Measurements from ENCODE around the gene PIEZO2.
A peak's percentile ranks its signal among the peaks of the same experiment; 100 is the strongest.

Gene PIEZO2

GRCh38 chr18:11035814-11036495, 113.4 kb downstream of the PIEZO2 start:
- FAIRE-seq (no peak), DNase-seq (ENCODE audit: extremely low spot score, insufficient read length, low read depth) (no peak)

GRCh38 chr18:11035376-11035775, 114.0 kb downstream of the PIEZO2 start:
- FAIRE-seq (no peak), DNase-seq (ENCODE audit: extremely low spot score, insufficient read length, low read depth) (no peak)

GRCh38 chr18:11034884-11035283, 114.5 kb downstream of the PIEZO2 start:
- FAIRE-seq (no peak), DNase-seq (ENCODE audit: extremely low spot score, insufficient read length, low read depth) (no peak)

GRCh38 chr18:11033503-11033902, 115.9 kb downstream of the PIEZO2 start:
- FAIRE-seq (no peak), DNase-seq (ENCODE audit: extremely low spot score, insufficient read length, low read depth) (no peak)

DNA sequence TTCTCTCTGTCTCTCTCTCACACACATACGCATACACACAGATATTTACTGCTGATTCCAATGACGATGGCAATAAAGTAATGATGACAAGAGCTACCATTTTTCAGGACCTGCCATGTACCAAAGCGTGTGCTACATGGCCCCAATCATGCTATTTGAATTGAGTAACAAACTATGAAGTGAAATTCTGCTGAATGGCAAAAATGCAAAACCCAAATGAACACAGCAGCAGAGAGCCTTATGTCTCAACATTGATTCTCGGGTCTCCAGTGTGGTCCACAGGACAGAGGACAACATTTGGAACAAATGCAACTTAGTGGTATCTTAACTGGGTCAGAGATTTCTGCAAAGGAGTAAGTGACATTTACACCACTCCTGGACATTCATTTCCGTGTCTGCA, 117.4 kb downstream of the PIEZO2 start:
- no peak for DNase-seq (ENCODE audit: extremely low spot score, insufficient read length, low read depth)
- FAIRE-seq, result no peak

- no peak for FAIRE-seq
Observed at GRCh38 chr18:11029021-11029420, 120.3 kb downstream of the PIEZO2 start.

GRCh38 chr18:11027862-11028261, 121.5 kb downstream of the PIEZO2 start:
- peak; percentile 18 for FAIRE-seq
- DNase-seq (ENCODE audit: extremely low spot score, insufficient read length, low read depth), result no peak

More at GRCh38 chr18:11029021-11029420, 120.3 kb downstream of the PIEZO2 start:
- no peak for DNase-seq (ENCODE audit: extremely low spot score, insufficient read length, low read depth)

DNA sequence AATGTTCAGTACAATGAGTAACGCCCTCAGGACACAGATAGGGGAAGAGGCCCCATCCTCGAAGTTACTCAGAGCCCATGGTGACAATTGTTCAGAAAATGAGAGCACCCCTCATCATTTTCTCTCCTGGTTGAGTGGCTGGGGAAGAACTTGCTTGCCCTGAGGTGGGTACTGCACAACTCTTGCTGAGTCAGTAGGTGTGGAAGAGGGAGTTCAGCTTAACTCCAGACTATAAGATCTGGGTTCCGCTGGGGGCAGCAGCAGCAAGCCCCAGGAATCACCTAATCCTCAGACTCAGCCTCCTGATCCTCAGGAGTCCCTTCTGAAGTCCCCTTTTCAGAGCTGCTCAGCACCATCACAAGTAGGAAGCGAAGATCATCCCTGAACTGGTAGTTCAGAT, 123.7 kb downstream of the PIEZO2 start:
- FAIRE-seq (no peak), DNase-seq (ENCODE audit: extremely low spot score, insufficient read length, low read depth) (no peak)

GRCh38 chr18:11024928-11025669, 124.3 kb downstream of the PIEZO2 start:
- DNase-seq (ENCODE audit: extremely low spot score, insufficient read length, low read depth) (no peak), FAIRE-seq (no peak)

- FAIRE-seq (no peak), DNase-seq (ENCODE audit: extremely low spot score, insufficient read length, low read depth) (no peak)
Observed at GRCh38 chr18:11021477-11021876, 127.9 kb downstream of the PIEZO2 start.

DNA sequence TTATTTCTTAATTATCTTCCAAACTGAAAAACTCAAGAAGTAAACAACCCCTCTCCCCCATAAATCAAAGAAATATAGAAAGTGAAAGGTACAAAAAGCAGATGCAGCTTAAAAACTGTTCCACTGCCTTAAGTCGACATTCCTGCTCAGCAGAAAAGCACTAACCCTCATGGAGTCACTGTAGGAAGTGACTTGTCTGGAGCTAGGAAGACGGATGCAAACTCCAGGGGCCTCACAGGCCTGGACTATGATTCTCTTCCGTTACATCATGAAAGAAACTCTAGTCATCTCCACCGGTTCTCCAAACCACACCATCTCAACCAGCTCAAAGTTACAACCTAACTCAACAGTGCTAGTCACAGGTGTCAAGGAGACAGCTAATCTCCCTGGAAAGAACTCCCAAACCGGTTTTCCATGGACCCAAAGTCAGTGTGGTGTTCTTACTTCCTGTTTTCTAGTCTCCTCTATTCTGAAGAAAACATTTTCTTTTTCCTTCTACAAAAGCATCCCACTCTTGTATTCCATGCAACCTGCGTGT, 128.4 kb downstream of the PIEZO2 start:
- DNase-seq (ENCODE audit: extremely low spot score, insufficient read length, low read depth), result no peak
- no peak for FAIRE-seq

GRCh38 chr18:11020161-11020853, 129.1 kb downstream of the PIEZO2 start:
- no peak for DNase-seq (ENCODE audit: extremely low spot score, insufficient read length, low read depth)
- no peak for FAIRE-seq

DNA sequence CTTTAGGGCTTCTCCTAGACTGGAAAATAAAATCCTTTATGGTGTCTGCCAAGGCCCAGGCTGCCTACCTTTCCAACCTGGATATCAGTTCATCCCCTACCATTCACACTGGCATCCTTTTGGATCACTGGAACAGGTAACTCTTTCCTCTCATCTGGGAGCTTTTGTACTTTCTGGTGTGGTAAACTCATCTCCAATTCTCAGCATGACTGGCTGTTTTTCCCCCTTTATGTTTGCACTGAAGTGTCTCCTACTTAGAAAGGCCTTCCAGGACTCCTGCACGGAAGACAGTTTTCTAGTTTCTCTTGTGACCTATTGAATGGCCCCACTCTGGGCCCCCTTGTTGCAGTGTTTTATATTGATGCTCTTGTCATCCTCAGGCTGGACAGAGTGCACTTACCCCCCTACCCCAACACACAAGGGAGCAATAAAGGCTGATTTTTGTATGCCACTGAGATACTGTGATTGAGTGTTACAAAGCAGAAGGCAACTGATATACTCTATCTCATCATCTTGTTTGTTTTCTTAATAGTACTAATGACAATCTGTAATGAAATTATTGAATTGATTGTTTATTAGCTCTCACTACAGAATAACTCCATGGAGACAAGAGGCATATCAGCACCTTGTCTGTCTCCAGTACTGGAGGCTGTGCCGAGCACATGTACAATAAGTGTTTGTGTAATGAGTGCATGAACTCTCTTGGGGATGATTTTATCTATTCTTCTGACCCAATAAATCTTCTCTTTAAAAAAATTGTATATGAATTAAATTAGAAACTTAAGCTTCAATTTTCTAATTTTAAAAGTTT, 129.9 kb downstream of the PIEZO2 start:
- no peak for DNase-seq (ENCODE audit: extremely low spot score, insufficient read length, low read depth)
- FAIRE-seq, result no peak

GRCh38 chr18:11009869-11010268, 139.5 kb downstream of the PIEZO2 start:
- DNase-seq (ENCODE audit: extremely low spot score, insufficient read length, low read depth) (no peak), FAIRE-seq (no peak)

DNA sequence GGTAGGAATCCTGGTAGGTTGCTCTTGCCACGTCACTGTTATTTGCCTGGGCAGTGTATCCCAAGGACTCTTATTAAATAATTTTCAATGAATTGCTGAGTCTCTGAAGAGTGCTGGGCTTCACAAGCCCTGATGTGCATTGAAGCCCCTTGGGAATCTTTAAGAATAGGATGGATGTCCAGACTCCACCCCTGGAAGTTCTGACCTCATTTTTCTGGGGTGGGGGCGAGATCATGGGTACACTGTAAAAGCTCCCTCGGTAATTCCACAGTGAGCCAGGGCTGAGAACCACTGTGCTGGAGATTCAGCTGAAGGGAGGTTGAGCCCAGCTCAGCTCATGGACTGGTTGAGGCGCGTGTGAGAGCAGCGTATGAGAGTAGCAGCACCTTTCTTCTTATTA, 140.2 kb downstream of the PIEZO2 start:
- no peak for FAIRE-seq
- no peak for DNase-seq (ENCODE audit: extremely low spot score, insufficient read length, low read depth)

GRCh38 chr18:11008505-11008904, 140.9 kb downstream of the PIEZO2 start:
- no peak for FAIRE-seq
- DNase-seq (ENCODE audit: extremely low spot score, insufficient read length, low read depth), result no peak

GRCh38 chr18:11005528-11005927, 143.8 kb downstream of the PIEZO2 start:
- FAIRE-seq (no peak), DNase-seq (ENCODE audit: extremely low spot score, insufficient read length, low read depth) (no peak)

- FAIRE-seq (no peak), DNase-seq (ENCODE audit: extremely low spot score, insufficient read length, low read depth) (no peak)
Observed at GRCh38 chr18:11004951-11005350, 144.4 kb downstream of the PIEZO2 start.

DNA sequence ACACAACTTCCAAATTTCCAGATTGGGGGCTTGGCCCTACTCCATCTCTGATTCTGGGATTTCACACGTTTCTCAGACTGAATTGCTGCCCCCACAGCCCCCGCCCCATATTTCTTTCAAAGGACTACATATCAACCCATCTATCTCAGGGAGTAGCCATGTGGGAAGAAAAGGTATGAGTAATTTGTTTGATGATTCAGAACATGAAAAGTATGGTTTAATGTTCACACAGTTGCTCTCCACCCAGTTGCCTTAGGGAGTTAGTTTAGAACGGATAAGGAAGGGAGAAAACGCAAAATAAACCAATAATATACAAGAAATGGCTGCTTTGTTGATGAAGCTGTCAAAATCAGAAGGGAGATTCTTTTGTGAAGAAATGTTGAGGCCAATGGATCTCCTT, 145.1 kb downstream of the PIEZO2 start:
- no peak for DNase-seq (ENCODE audit: extremely low spot score, insufficient read length, low read depth)
- FAIRE-seq, result no peak

- FAIRE-seq (no peak), DNase-seq (ENCODE audit: extremely low spot score, insufficient read length, low read depth) (no peak)
Observed at GRCh38 chr18:11002796-11003195, 146.6 kb downstream of the PIEZO2 start.
